SHP77 treated with DMSO at 0.1 percent for 48 hours (cell line): ENCODE measurements around the gene PPWD1.
"Not testable (repeated sequence)": the region's sequence is repeated elsewhere in the genome, so short reads cannot be mapped to it uniquely, and the experiment has no call there.

Experiments used
- DNase-seq: peaks from one replicate; lab custom pipeline; 2025; lab: John Stamatoyannopoulos, UW

Gene PPWD1

DNA sequence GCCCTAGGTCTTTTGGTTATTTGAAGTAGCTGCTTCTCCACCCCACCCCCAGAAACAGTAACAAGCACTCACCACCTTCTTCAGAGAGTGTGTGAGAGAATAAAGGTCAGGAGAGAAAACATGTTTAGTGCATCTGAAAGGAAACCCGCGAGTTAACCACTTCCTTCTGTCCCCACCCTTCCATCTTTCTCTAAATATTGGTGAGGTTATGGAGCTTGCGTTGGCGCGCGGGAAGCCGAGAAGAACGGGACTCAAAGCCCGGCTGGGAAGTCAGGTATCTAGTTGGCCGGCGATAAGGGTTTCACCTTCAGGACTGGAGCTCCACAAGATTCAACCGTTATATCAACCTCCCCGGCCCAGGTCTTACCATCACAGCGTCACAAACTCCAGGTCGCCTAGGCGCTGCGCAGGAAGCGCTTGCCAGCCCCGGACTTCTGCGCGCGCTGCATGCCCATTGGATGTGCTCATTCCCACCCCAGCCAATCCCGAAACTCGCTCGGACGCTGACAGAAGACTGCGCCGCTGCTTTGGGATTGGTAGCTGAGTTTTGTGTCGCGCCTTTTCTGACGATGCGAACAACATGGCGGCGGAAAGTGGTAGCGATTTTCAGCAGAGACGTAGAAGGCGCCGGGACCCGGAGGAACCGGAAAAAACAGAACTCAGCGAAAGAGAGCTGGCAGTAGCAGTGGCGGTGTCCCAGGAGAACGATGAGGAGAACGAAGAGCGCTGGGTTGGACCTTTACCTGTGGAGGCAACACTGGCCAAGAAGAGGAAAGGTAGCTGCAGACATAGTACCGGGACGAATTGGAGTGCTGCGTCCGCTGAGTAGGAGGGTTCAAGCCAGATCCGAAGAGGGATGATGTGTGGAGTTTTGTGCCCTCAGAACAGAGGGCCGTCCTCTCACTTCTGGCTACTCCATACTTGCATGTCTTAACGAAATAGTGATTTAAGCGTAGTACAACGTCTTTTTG is at the start of gene PPWD1, which contains the start of gene CENPK:
TSS of gene PPWD1 (plus strand) at position 566 of the 971 bp plus-strand sequence. CDS start at position 581, 15 bp downstream.
TSS of gene CENPK (minus strand) at position 438 of the 971 bp plus-strand sequence. CDS start 8,261 bp downstream, outside the sequence.
- peak; percentile 92 for DNase-seq

DNA sequence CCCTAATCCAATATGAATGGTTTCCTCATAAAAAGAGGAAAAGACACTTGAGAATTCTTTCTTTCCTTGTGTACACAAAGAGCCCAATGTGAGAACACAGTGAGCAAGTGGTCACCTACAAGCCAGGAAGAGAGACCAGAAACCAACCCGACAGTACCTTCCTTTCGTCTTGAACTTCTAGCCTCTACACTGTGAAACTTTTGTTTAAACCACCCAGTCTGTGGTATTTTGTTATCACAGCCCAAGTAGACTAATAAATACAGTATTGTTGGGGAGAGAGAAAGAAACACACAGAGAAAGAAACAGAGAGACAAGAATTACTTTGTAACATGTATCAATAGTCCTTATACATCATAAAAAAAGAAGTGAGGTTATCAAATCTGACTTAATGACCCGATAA is 37.4 kb upstream of the PPWD1 start:
- DNase-seq, result no peak

DNA sequence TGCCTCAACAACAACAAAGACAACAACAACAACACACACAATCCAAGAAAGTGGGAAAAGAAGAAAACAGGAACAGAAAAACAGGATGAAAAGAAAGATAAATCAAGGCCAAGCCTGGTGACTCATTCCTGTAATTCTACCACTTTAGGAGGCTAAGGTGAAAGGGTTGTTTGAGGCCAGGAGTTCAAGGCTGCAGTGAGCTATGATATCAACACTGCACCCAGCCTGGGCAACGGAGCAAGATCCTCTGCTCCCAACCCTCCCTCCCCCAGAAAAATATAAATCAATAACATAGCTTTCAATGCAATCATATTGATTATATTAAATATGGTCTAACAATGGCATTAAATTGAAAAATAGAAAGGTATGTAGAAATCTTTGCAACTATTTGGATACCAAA is 32.2 kb upstream of the PPWD1 start:
- DNase-seq, result no peak

DNA sequence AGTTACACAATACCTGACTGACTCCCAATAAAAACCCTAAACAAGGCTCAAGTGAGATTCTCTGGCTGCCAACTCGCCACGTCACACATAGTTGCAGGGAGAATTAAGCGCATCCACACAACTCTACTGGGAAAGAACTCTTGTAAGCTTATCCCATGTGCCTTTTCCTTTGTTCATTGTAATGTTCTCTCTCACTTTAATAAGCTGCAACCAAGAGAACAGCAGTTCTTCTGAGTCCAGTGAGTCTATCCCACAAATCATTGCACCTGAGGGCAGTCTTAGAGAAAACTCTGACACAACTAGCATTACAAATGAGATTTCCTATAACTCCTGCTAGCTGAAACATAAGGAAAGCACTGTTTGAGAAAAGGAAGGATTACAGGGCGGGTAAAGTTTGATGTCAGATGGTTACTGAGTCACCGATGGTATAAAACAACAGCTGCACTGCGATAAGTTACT is 27.5 kb upstream of the PPWD1 start:
- no peak for DNase-seq

DNA sequence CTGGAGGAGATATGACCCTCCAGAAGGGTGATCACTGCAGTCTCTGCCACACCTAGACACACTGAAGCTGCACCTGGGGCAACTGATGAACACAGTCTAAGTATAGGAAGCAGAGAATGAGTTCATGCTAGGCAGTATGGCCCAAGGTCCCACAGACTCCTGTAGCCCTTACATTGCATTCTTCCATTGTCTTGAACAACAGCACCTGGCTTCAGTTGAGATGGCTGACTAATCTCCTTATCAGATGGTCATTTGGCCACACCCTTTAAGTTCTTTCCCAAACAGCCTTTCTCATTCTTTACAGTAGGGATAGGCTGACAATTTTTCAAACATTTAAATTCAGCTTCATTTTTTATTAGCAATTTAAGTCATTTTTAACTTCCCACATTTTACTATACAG is 23.3 kb upstream of the PPWD1 start:
- DNase-seq, result no peak

DNA sequence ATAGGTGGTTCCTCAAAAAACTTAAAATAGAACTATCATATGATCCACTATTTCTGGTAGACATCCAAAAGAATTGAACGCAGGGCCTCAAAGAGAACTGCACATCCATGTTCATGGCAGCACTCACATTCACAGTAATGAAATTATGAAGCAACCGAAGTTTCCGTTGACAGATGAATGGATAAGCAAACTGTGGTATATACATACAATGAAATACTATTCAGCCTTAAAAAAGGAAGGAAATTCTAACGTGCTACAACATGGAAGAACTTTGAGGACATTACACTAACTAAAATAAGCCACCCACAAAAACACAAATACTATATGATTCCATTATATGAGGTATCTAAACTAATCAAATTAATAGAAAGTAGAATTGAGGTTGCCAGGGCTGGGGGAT is 18.6 kb upstream of the PPWD1 start:
- DNase-seq, result no peak

- no peak for DNase-seq
Measured at GRCh38 chr5:65546141-65546540, 17.0 kb upstream of the PPWD1 start.

GRCh38 chr5:65548281-65548680 is 14.8 kb upstream of the PPWD1 start:
- no peak for DNase-seq

DNA sequence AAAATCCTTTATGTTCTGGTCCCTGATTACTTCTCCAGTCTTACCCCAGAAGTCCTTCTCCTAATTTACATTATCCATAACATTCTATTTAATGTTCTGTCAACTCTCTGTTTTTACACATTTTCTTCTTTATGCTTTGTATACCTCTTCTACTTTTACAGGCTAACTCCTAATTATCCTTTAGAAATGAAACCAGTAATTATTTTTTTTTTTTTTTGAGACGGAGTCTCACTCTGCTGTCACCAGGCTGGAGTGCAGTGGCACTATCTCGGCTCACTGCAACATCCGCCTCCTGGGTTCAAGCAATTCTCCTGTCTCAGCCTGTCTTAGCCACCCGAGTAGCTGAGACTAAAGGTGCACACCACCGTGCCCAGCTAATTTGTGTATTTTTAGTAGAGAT is 9.2 kb upstream of the PPWD1 start:
- DNase-seq, result no peak

- DNase-seq, result no peak
Measured at GRCh38 chr5:65555287-65555686, 7.8 kb upstream of the PPWD1 start.

DNA sequence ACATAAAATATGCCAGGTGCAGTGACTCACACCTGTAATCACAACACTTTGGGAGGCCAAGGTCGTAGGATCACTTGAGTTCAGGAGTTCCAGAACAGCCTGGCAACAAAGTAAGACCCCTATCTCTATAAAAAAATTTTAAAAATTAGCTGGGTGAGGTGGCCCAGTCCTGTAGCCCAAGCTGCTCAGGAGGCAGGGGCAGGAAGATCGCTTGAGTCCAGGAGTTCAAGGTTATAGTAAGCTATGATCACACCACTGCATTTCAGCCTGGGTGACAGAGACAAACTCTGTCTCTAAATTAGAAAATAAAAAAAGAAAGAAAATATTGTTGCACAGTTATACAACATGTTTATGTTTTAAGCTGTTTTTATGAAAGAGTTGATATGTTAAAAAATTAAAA is 6.9 kb upstream of the PPWD1 start:
- no peak for DNase-seq

DNA sequence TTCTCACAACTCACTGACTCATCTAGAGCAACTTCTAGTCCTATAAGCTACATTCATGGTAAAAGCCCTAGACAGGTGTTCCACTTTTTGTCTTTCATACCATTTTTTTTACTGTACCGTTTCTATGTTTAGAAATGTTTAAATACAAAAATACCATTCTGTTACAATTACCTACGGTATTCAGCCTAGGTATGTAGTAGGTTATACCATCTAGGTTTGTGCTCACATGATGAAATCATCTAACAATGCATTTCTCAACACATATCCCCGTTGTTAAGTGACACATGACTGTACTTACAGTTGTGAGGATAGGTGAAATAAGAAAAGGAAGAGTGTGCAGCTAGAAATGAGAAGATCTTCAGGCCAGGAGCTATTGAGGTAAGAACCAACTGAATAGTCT is 6.4 kb upstream of the PPWD1 start:
- DNase-seq, result no peak

GRCh38 chr5:65563777-65564176 is 681 bp downstream of the PPWD1 start:
- no peak for DNase-seq

- DNase-seq, result no peak
Measured at GRCh38 chr5:65566505-65566904, 3.4 kb downstream of the PPWD1 start.

DNA sequence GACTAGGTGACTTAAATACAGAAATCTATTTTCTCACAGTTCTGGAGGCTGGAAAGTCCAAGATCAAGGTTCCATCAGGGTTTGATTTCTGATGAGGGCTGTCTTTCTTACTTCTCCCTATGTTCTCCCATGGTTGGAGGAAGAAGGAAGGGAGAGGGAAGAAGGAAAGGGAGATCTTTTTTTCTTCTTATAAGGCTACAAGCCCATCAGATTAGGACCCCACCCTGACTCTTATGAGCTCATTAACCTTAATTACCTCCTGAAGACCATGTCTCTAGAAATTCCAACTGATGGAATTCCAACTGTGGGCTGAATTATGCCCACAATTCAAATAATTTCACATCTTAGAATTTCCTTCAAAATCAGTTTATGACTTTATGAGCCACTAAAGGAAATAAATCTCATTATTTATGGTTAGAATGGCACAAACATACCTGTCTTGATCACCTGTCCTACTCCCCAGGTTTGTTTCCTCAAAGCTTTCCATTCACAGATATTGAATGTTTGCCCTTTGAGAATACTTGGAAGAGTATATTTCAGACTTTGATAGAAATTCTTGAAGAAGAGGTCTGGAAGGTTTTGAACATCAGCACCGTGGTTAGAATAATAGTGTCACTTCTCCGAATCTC is 7.6 kb downstream of the PPWD1 start:
- DNase-seq, result no peak

DNA sequence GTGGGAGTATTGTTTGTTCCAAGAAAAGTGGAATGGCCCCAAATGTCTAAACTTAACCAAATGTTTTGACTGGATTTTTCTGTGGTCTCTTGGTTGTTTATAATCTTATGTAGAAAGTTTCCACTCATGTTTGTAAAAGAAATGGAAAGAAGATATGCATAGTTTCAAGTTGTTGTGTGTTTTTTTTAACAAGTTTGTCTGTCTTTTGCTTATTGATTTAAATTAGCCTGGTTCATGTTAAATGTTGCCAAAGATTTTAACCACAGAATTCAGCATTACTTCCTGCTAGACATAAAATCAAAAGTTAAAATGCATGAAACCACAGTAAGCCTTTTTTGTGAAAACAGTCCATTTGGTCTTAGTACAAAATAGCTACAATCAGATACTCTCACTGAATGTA is 14.0 kb downstream of the PPWD1 start:
- no peak for DNase-seq

GRCh38 chr5:65588694-65589093 is 25.6 kb downstream of the PPWD1 start:
- DNase-seq, result no peak

DNA sequence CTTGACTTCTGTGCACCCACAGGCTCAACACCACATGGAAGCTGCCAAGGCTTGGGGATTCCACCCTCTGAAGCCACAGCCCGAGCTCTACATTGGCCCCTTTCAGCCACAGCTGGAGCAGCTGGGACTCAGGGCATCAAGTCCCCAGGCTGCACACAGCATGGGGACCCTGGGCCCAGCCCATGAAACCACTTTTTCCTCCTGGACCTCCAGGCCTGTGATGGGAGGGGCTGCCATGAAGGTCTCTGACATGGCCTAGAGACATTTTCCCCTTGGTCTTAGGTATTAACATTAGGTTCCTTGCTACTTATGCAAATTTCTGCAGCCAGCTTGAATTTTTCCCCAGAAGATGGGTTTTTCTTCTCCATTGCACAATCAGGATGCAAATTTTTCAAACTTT is 38.7 kb downstream of the PPWD1 start:
- not testable (repeated sequence) for DNase-seq

- peak; percentile 23 for DNase-seq
Measured at GRCh38 chr5:65611524-65611923, 48.4 kb downstream of the PPWD1 start.

- no peak for DNase-seq
Measured at GRCh38 chr5:65612298-65612907, 49.3 kb downstream of the PPWD1 start.

DNA sequence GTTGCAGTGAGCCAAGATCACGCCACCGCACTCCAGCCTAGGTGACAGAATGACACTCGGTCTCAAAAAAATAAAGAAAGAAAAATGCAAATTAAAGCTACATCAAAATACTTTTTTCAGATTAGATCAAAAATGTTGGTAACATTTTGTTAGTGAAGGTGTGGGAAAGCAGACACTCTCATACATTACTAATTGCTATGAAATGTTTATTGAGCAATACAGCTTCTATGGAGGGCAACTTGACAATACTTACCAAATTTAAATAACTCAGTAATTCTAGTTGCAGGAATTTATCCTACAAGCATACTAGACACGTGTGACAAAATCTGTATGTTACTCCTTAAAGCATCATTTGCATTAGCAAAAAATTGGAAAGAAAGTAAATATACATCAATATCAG is 56.9 kb downstream of the PPWD1 start:
- no peak for DNase-seq

DNA sequence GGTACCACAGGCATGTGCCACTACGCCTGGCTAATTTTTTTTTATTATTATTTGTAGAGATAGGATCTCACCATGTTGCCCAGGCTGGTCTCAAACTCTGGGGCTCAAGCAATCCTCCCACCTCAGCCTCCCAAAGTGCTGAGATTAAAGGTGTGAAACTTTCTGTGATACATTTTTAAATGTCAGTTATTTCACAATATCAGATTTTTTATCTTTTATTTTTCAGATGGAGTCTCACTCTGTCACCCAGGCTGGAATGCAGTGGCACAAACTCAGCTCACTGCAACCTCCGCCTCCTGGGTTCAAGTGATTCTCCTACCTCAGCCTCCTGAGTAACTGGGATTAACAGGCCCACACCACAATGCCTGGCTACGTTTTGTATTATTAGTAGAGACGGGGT is 58.9 kb downstream of the PPWD1 start:
- DNase-seq, result not testable (repeated sequence)

GRCh38 chr5:65623482-65623881 is 60.4 kb downstream of the PPWD1 start:
- no peak for DNase-seq
